Stimulated activated CD4-positive, alpha-beta T cell treated with anti-CD3 and anti-CD28 coated beads, TNF-alpha, amount 100 ng/mL, for 24 hours (primary cell): Measurements from ENCODE around the gene CEP170.

Experiments
- DNase-seq, 3 experiments: peaks; one replicate each; pipeline ENCODE4 v3.0.0-alpha.2; 2020; ENCODE audit warnings: low read depth in 3 of 3

Gene CEP170

DNA sequence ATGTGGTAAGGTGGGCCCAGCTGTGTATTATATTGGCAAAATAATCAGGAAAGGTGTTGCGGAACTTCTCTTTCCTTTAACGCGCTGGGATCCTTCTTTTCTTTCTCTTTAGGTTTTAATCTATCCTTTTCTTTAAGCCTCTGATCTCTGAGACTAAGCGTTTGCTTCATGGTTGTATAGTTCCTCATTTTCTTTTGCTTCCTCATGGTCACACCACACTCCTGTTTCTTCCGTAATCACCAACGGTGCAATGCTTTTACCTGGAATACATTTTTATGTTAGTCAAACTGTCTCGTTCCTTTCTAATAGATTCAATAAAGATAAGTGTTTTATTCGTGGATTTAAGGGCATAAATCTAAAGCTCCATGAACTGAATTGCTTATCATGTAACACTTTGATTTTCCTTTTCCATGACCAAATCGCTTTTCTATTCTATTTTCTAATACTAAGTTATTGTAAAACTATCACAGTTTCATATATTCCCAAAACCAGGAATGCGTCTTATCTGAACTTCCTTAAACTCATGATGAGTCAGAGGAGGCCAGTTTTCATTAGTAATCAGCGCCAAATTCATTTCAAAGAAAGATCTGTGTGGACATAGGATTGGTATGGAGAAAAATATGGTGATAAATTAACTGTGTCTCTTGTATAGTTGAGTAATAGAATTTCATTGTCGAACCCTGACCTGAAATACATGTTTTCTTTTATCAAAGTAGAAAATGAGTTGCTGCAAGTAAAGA, 13.0 kb upstream of the CEP170 start:
- DNase-seq, result no peak

DNA sequence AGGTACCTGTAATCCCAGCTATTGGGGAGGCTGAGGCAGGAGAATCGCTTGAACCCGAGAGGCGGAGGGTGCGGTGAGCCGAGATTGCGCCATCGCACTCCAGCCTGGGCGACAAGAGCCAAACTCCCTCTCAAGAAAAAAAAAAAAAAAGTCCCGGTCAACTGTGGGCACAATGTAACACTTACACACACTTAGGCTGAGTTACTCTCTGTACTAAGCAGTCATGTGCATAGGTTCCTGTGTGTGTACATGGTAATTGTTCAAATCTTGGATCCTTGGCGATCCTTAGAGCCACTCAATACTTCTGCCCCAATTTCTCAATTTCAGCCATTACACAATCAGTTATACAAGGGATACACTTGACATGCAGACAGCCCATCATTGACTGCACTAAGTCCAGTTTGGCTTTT, 12.4 kb upstream of the CEP170 start:
- DNase-seq, result no peak

DNA sequence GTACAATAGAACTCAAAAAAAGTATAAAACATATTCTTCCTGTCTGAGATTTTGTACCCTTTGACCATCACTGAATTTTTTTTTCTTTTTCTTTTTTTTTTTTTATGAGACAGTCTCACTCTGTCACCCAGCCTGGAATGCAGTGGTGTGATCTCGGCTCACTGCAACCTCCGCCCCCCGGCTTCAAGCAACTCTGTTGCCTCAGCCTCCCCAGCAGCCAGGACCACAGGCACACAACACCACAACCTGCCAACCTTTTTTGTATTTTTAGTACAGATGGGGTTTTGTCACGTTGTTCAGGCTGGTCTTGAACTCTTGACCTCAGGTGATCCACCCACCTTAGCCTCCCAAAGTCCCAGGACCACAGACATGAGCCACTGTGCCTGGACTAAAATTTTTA, 11.2 kb upstream of the CEP170 start:
- DNase-seq, result no peak

DNA sequence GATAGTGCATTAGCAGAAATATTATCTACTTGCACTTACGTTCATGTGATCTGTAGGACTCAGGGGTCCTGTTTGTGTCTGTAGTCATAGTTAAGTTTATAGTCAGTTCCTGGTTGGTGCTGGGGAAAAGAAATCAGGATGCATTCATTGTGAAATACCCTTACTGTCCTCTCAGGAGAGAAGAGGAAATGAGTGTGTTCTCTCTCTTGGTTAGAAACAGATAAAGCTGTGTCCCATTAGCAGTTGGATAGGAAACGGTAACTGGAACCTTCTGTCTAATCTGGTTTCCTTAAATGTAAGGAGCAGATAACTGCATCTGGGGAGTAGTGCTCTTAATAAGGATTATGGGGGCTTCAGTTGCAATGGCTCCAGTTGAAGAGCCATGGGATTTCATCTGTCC, 9.6 kb upstream of the CEP170 start:
- no peak for DNase-seq

DNA sequence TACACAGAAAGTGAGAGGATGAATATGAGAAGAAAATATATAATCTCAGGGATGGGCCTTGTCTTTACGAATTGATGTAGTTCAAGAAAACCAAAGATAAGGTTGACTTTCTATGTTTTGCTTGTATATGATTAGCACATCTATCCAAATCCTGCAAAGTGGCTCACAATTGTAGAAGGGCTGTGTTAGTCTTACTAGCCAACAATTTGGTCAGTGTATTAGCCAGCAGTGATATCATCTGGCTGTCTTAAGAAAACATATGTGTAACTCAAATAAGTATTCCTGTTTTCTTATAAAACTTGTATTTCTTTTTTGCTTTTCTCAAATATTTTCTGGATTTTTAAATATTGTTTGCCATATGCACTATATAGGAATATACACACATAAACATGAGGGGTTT, 6.3 kb upstream of the CEP170 start:
- no peak for DNase-seq

DNA sequence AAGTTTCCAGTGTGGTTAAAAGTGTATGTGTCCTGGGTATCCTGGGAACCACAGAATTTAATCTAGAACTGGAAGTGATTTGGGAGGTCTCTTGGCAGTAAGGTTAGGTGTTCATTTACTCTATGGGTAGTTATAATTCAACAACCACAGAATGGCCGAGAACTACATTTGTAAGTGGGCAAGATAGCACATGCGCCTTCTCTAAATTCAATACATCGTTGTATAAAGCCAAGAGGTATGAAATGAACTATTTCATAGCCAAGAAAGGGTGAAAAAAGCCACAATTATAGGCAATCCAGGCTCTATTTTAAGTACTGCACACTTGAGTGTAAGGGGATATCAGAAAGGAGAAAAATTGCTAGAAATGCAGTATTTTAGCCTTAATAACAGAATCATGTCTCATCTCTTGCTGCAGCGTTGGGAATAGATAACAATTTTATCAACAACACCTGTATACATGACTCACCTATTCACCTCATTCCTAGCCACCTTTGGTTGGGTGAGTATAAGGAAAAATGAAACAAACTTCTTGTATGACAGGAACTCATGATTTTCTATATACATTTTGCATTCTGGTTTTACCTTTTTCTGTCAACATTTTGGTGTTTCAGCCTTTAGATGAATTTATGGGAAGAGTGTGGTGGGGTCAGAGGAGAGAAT, 5.3 kb upstream of the CEP170 start:
- no peak for DNase-seq

DNA sequence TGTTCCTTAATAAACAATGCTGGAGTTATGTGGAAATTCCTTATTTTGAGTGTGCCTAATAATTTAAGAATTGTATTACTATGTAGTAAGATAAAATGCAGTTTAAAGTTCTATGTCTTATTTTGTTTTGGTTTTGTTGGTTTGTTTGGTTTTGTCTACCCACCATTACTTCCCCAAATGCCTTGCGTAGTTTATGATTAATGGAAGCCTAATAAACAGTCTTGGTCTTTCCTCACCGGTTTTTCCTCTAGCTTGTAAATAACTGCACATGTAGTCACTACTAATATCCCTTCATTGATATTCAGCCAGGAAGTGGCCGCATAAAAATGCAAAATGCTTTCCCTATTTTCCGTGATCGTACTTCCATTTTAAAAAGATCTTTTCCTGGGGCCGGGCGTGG, 3.6 kb upstream of the CEP170 start:
- DNase-seq, result no peak

DNA sequence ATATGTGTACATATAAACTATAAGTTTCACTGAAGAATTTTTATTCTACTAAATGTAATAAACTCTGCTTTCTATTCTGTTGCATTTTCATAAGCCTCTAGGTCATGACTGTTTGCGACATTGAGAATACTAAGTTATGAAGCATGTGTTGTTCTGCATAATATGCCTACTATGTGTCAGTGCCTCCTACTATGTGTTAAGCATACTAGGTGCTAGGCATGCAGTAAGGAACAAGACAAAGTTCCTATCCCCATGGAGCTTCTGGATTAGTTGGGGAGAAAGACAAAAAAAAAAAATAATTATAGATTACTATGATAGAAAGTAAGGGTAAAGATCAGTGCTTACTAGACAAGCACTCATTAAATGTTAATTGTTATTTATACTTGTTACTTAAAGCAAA, 2.1 kb upstream of the CEP170 start:
- DNase-seq, result no peak

DNA sequence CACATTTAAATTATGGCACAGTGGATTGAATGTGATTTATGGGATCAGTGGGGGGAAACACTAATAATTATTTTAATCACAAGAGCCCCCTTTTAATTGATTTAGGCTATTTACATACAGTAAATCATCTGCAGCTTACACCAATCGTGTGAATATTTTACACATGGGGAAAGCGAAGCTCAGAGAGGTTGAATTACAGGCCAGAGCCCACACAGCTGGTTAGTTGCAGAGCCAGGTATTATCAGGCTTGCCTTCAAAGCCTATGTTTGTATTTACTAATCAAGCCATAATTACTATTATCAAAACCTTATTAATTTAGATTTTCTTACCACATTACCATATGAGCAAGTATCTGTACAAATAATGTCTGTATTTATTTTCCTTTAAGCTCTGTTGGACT, 1.5 kb upstream of the CEP170 start:
- no peak for DNase-seq

DNA sequence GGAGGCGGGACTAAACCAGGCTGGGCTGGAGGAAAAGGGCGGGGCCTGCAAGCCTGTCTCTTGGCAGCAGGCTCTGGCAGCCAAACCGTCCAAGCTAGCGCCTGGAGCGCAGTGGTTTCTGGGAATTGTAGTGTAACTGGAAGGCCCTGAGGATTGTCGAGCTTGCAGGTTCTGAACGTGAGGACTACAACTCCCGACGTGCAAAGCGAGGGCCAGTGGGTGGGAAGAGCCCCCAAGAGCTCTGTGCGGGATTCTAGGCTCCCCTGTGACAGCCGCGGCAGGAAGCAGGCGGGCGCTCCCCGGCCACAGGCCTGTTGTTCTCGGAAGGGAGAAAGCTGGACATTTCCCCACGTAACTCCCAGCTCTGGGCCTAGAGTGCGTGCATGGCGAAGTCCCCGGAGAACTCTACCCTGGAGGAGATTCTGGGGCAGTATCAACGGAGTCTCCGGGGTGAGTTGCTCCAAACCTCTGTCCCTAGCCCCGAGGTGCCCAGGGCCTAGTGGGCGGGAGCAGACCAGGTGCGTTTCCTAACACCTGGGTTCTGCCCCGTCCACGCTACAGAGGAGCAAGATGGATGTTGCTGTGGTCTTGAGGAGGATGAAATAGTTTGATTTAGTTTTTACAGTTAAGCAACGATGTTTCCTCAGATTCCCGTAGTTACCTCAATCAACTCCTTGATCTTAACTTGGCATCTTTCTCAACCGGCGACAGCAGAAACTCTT, 871 bp upstream of the CEP170 start, which contains the start of gene SDCCAG8:
Gene SDCCAG8 (plus strand): TSS at position 251 of the 722 bp plus-strand sequence. CDS start 133 bp downstream, at position 384.
- peak; percentile 87 to 93 (median 90) for DNase-seq

DNA sequence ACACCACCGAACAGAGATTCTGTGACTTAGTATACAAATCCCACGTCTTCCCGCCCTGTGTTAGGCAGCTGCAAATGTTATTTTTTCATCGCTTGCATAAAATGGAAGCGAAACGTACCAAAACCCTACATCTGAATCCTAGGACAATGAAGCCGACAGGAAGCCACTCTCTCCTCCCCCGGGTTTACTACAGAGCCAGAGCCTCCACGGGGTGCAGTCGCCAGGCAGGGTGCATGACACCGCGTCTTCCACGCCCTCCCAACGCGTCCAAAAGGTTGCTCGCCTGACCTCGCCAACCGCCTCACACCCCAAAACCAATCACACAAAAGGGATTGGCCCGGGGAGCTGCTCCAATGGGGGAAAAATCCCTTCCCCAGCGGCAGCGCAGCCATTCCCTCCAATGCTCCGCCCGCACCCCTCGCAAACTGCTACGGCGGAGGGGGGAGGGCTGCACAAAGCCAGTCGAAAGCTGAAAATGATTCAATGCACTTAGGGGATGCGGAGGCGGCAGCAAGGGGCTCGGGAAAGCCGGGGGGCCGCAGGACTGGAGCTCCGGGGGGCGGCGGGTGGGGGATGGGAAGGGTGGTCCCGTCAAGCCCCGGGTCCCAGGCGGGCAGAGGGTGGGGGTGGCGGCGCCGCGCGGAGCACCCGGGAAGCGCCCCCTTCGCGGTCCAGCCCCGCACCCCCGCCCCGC, 701 bp downstream of the CEP170 start:
- DNase-seq, result peak; percentile 34 to 65 (median 42)

DNA sequence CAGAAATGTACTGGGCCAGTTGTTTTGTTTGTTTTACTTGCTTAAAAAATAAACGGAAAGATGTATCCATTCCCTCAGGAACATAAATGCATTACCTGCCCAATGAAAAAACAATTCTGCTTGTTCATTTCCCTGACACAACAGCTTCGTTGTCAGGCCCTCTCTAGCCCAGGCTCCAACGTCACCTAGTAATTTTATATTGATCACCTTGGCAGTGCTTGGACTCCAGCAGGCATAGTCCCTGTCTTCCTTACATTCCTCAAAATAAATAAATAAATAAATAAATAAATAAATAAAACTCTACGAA, 1.2 kb downstream of the CEP170 start:
- DNase-seq, result no peak

DNA sequence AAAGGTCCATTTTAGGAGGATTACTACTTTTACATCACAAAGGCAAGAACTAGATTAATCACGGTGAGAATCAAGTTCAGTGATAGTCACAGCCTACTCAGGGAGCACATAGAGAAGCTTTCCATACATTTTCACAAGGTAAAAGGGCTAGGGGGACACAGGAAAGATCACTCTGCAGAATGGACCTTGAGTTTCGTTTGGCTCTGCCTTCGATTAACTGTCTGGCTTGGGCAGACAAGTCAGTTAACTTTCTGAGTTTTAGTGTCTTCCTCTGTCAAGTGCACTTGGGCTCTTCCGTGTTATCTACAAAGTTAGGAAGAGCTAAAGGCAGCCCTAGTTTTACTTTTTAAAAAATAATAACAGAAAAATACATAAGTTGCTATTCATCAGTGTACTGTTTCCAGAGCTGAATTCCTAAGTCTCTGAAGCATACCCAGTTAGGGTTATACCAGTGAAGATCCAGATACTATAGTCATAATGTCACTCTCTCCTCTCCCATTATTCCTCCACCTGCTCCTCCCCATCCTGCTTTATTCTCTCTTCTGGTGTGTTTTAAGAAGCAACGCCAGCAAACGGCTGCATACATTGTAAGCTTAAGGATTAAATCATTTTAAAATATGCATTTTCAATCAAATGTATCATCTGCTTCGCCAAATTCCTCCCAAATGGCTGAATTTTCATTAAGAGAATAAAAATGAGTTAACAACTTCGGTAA, 1.7 kb downstream of the CEP170 start:
- DNase-seq, result no peak

DNA sequence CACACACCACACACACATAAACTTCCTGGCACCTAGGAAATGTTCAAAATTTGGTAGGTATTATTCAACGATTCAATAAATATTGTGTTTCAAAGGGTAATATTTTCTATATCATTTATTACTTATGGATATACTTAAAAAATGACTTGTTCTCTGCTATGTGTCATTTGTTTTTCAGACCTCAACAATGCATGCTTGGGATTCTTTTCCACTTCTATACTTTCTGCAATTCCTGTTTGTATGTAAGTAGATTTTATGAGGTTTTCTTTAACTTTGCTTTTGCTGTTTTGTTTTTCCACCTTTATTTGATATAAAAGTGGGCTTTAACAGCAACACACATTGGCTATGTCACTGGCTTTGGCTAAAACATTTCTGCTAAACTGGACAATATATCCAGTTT, 3.5 kb downstream of the CEP170 start:
- DNase-seq, result no peak

DNA sequence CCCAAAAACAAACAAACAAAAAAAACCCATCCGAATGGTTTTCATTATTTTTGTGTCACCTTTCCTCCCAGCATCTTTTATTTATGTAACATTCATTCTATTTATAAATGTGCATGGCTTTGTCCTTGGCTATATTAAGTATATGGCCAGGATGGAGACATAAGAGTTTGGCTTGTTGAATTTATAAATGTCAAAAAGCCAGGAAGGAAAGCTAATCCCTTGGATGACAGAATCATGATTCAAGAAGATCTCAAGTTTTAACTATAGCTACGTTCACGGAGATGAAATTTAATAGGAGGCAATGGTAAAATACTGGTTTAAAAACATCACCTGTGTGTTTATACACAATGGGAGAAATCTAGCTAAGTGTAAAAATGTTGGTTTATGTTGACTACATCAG, 5.0 kb downstream of the CEP170 start:
- no peak for DNase-seq

DNA sequence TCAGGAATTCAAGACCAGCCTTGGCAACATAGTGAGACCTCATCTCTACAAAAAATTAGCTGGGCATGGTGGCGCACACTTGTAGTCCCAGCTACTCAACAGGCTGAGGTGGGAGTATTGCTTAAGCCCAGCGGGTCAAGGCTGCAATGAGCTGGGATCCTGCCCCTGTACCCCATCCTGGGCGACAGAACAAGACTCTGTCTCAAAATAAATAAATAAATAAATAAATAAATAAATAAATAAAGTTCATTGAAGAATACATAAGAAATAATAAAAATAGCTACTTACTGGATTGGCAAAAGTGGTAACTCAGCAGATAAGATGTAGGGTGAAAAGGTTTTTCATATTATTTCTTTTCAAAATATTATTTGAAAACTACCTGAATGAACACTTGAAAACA, 5.9 kb downstream of the CEP170 start:
- DNase-seq, result no peak

DNA sequence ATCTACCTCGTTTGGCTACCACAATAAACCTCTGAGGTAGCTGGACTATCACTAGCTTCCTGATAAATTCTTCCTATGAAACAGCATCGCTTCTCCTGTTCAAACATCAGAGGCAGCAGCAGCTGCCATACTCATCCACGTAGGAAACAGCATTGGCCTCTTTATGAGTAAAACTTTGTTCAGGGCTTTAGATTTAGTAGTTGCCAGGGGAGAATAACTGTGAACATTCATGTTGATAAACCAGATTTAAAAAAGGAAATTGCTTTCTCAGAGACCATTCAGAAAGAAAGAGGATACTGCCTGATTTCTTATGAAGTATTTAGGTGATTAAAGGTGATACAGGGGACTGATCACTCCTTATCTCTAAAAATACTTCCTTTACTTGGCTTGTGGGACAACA, 7.2 kb downstream of the CEP170 start:
- no peak for DNase-seq

DNA sequence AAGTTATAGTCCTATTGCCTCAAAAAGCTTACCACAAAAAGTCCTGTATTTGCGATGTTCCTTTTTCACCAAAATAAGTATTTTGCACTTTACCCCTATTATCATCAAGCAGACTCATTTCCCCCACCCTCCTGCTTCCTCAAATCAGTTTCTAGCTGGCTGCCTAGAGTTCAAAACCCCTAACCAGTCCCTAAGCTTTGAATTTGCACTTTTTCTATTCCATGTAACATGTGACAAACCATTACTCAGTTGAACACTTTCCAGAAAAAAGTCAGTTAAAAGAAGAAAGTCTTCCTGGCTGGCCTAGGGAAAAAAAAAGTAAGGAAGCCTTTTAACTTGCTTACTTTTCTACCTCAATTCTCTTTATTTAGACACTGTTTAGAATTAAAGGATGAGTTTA, 8.2 kb downstream of the CEP170 start:
- no peak for DNase-seq

DNA sequence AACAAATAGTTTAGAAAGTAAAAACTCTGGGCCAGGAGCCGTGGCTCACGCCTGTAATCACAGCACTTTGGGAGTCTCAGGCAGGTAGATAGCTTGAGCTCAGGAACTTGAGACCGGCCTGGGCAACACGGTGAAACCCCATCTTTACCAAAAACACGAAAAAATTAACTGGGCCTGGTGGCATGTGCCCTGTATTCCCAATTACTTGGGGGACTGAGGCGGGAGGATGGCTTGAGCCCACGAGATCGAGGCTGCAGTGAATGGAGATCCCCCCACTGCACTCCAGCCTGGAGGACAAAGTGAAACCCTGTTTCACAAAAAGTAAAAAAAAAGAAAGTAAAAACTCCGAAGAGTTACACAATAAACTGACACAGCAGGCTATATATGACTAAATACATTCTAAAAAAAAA, 10.6 kb downstream of the CEP170 start:
- no peak for DNase-seq

DNA sequence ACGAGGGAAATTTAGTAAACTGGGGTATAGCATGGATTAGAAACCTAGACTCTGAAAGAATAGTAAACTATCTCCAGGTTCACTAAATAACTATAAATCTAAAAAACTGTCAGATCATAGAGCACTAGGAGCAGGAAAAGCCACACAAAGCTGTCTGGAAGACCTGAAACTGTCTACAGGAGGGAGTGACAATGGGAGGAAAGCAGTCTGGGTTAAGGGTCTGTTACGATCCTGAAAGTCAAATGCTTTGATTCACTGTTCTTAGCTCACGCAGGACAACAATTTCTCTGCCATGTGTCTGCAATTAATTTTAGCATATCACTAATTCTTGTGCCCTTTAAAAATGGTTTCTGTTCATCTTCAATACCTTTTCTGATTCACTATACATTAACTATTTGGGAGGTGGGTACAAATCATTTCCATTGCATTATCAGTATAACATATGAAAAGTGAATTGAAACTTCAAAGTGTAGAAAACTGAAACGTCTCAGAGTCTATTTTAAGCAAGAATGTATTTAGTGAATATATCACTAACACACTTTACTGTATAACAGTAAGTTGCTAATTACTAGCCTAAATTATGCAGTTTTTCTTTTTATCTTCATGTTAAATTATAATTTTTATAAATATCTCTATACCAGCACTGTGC, 18.4 kb downstream of the CEP170 start:
- no peak for DNase-seq

DNA sequence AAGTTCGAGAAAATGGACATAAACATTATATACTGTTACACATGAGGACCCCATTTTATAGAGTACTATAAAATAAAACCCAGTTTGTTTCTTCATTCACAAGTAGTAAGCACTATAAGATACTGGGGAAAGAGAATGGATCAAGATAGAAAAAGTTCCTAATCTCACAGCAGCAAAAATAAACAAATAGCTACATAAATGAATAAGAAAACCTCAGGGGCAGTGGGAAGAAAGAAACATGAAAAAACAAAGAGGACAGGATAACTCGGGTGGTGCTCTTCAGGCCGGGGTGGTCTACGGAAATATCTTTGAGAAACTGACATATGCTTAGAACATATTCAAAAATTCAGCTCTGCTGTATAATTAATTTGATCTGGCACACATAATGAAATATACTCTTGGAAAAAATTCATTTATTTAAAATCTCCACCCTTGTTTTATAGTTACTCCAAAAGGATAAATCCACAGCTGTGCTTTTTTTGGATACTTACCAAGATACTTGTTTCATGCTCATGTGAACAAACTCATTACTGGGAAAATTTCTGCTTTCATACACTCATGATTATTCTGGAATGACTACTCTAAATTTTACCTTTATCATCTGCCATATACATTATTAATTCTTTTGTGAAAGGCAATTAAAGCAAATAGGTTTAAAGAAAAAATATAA, 20.0 kb downstream of the CEP170 start:
- no peak for DNase-seq
